HTERT RPE-1 (cell line): Measurements from ENCODE around the gene DHX35.
"Not testable (repeated sequence)": the region's sequence is repeated elsewhere in the genome, so short reads cannot be mapped to it uniquely, and the experiment has no call there.

Experiments
- in situ Hi-C: fragments of 300-500 bp; cut with MboI; formaldehyde crosslinking; loops from 4 replicates; pipeline ENCODE4 v1.14.3; 2020; ENCODE audit warnings: low sequenced_read_pairs

The DHX35 gene

GRCh38 chr20:38975539-38976120, 13.5 kb downstream of the DHX35 start:
- in situ Hi-C loops = no loop called here

- in situ Hi-C loops = no loop called here
These were observed 17.3 kb downstream of the DHX35 start for GRCh38 chr20:38979434-38979833.

GRCh38 chr20:38979842-38980241, 17.7 kb downstream of the DHX35 start:
- in situ Hi-C loops = no loop called here

- in situ Hi-C loops = no loop called here
These were observed 20.1 kb downstream of the DHX35 start for GRCh38 chr20:38982291-38982690.

GRCh38 chr20:38985060-38985459, 22.9 kb downstream of the DHX35 start:
- in situ Hi-C loops = no loop called here

GRCh38 chr20:38985603-38986170, 23.5 kb downstream of the DHX35 start:
- in situ Hi-C loops = no loop called here

GRCh38 chr20:38986663-38987062, 24.5 kb downstream of the DHX35 start:
- in situ Hi-C loops = no loop called here

- in situ Hi-C loops = no loop called here
These were observed 25.6 kb downstream of the DHX35 start for GRCh38 chr20:38987777-38988176.

GRCh38 chr20:38990728-38991127, 28.6 kb downstream of the DHX35 start:
- in situ Hi-C loops = no loop called here

GRCh38 chr20:38991814-38992704, 29.9 kb downstream of the DHX35 start:
- in situ Hi-C loops = no loop called here

- in situ Hi-C loops = no loop called here
These were observed 33.4 kb downstream of the DHX35 start for GRCh38 chr20:38995536-38996044.

GRCh38 chr20:38996866-38997265, 34.7 kb downstream of the DHX35 start:
- in situ Hi-C loops = not testable (repeated sequence)

- in situ Hi-C loops = no loop called here
These were observed 35.5 kb downstream of the DHX35 start for GRCh38 chr20:38997622-38998021.

- in situ Hi-C loops = no loop called here
These were observed 37.1 kb downstream of the DHX35 start for GRCh38 chr20:38999217-38999616.

GRCh38 chr20:38999965-39000910, 38.1 kb downstream of the DHX35 start:
- in situ Hi-C loops = no loop called here

GRCh38 chr20:39004508-39004907, 42.4 kb downstream of the DHX35 start:
- in situ Hi-C loops = no loop called here

- in situ Hi-C loops = no loop called here
These were observed 47.2 kb downstream of the DHX35 start for GRCh38 chr20:39009348-39009747.

- in situ Hi-C loops = no loop called here
These were observed 48.4 kb downstream of the DHX35 start for GRCh38 chr20:39010496-39010895.

- in situ Hi-C loops = no loop called here
These were observed 51.5 kb downstream of the DHX35 start for GRCh38 chr20:39013662-39014109.

GRCh38 chr20:39016041-39016440, 53.9 kb downstream of the DHX35 start:
- in situ Hi-C loops = no loop called here

GRCh38 chr20:39016506-39016905, 54.4 kb downstream of the DHX35 start:
- in situ Hi-C loops = no loop called here
